Activated effector memory CD4-positive, alpha-beta T cell treated with Interleukin-2 at 50 U/mL for 16 hours (primary cell): ENCODE results near the gene SH3RF2.
"Not testable (repeated sequence)": the region's sequence is repeated elsewhere in the genome, so short reads cannot be mapped to it uniquely, and the experiment has no call there.

ENCODE experiments used
- DNase-seq: peaks from one replicate; pipeline ENCODE4 v3.0.0-alpha.2; 2020

The SH3RF2 gene

DNA sequence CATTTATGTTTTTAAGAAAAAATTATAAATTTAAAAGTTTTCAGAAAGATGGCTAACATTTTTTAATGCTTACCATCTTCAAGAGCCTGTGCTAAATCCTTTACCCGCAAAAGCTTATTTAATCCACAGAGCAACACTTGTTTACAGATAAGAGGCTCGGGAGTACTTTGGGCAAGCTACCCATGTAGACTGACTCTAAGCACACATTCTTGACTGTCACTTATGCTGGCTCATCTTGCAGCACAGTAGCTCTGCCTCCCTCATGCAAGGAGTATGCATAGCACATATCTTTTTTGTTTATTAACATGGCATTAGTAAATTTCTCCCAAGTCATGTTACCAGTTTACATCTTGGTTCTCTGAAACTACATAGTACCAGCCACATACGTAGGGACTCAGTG is 14.7 kb downstream of the SH3RF2 start:
- no peak for DNase-seq

GRCh38 chr5:145953202-145953601 is 16.8 kb downstream of the SH3RF2 start:
- no peak for DNase-seq

DNA sequence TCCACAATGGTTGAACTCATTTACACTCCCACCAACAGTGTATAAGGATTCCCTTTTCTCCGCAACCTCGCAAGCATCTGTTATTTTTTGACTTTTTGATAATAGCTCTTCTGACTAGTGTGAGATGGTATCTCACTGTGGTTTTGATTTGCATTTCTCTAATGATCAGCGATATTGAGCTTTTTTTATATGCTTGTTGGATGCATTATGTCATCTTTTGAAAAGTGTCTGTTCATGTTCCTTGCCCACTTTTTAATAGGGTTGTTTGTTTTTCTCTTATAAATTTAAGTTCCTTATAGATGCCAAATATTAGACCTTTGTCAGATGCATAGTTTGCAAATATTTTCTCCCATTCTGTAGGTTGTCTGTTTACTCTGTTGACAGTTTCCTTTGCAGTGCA is 17.8 kb downstream of the SH3RF2 start:
- not testable (repeated sequence) for DNase-seq

GRCh38 chr5:145957388-145957787 is 21.0 kb downstream of the SH3RF2 start:
- no peak for DNase-seq

GRCh38 chr5:145958436-145958835 is 22.1 kb downstream of the SH3RF2 start:
- DNase-seq, result no peak

- DNase-seq, result no peak
Measured at GRCh38 chr5:145960166-145960565, 23.8 kb downstream of the SH3RF2 start.

GRCh38 chr5:145960848-145961600 is 24.6 kb downstream of the SH3RF2 start:
- DNase-seq, result no peak

DNA sequence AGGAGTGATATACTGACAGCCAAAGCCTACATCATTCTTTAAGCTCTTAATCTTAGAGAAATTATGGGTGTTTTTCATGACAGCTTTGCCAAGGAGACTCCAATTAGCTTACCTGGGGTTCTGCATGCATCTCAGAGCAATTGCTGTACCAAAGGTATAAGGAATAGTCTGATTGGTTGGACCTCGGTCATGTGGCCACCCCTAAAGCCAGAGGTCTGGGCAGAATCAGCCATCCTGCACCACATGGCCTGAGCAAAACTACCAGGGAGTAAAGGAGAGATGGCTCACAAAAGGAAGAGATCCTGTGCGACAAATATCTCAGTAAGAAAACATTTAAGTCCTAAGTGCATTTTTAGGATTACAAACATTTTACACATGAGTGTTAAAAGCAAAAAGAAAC is 25.6 kb downstream of the SH3RF2 start:
- DNase-seq, result no peak

DNA sequence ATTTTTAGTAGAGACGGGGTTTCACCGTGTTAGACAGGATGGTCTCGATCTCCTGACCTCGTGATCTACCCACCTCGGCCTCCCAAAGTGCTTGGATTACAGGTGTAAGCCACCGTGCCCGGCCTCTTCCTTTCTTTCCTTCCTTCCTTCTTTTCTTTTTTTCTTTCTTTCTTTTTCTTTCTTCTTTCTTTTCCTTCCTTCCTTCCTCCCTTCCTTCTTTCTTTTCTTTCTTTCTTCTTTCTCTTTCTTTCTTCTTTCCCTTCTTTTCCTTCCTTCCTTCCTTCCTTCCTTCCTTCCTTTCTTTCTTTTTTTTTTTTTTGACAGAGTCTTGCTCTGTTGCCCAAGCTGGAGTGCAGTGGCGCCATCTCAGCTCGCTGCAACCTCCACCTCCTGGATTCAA is 27.6 kb downstream of the SH3RF2 start:
- not testable (repeated sequence) for DNase-seq

GRCh38 chr5:145965804-145966203 is 29.4 kb downstream of the SH3RF2 start:
- DNase-seq, result no peak

DNA sequence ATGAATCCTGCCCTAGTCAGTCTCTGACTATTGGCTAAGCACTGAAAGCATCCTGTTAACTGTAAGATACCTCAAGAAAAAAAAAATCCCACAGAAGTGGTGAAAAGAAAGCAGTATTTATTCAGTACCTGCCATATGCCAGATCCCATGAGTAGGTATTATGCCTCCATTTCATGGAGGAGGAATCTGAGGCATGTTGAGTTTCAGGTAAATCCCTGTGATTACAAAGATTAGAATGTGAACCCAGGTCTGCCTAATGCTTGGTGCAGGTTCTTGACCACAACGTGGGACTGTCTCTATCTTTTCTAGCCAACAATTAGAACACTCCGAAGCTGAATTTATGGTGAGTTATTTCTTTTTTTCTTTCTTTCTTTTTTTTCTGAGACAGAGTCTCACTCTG is 30.9 kb downstream of the SH3RF2 start:
- DNase-seq, result no peak

GRCh38 chr5:145968970-145969713 is 32.8 kb downstream of the SH3RF2 start:
- DNase-seq, result no peak

- DNase-seq, result no peak
Measured at GRCh38 chr5:145969714-145970092, 33.3 kb downstream of the SH3RF2 start.

GRCh38 chr5:145971108-145971507 is 34.7 kb downstream of the SH3RF2 start:
- no peak for DNase-seq

DNA sequence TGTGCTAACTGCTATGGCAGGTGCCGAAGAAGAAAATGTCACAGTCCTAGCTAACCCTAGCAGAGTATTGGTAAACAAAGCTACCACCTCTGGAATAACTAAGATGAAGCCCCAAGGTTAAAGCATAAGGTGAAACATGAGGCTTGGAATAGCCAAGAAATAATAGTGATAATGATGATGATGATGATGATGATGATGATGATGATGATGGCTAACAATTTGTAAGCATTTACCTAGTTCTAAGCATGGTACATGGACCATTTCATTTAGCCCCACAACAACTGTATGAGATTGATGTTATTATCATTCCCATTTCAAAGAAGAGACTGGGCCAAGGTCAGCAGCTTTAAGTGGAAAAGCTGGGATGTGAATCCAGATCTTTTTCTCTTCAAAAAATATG is 35.3 kb downstream of the SH3RF2 start:
- DNase-seq, result no peak

DNA sequence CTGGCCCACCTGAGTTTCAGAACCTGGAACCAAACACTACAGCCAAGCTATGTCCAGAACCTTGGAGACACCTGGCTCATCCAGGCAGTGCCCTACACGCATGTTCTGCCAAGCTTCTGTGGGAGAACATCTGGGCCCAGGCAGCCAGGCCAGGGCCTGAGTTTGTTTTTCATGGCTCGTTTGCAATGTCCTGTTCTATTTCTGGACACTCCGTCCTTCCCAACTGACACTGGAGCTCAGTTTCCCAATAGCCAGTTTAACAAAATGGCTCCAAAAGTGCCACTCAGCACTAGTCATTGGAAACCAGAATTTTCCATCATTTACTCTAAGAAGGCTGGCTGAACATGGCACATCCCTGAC is 38.6 kb downstream of the SH3RF2 start:
- DNase-seq, result no peak

DNA sequence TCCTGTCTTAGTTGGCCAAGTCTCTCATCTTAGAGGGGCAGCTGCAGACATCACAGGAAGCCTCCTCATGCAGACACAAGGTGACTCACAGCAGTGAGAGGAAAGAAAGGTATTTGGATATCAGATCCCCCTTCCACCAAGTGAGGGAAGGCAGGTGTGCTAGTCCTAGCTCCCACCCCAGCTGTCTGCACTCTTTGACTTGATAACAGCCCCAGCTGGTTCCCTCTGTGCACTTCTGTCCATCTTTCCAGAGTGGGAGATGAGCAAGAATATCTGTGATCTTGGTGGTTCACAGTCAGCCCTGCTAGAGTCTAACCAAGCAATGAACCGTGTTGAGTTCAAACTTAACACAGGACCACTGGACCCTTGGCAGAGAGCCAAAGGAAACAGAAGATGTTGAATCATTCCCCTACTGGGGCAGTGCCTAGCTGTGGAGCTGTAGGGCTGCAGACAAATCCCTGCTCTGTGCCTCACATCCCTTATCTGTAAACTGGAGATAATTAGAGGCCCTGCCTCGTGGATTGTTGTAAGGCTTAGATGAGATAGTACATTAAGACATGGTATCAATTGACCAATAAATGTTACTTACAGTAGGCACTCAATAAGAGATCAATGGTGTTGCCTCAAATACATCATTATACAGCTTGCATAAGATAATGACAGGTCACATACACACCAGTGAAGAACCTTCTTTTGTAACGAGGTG is 39.1 kb downstream of the SH3RF2 start:
- DNase-seq, result no peak

DNA sequence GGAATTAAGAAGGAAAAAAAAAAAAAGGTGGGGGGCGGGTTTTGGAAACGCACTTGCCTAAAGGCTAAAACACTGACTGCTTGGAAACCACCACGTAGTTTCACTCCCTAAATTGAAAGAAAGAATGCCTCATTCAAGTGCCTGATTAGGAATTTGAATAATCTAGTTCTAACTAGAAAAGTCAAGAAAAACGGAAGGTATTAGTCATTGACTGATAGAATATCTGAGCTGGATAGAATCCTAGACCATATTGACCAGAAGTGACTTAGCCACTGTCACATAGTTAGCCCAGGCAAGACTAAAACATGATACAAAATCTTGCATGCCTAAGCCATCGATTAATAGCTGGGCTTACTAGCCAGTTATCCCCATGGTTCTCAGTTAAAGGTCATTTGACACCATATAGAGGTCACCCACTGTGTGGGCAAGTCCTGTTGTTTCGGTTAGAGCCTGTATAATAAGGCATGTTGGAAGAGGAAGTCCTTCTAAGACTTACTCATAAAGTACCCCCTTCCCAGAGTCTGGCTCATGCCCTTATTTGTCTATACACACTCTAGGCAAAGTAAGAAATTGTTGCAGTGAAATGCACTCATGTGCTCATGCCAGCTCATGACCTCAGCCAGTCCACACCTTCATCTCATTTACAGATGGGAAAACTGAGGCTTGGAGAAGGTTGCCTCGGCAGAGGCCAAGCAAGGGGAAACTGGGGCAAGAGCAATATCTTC is 40.2 kb downstream of the SH3RF2 start:
- no peak for DNase-seq

- no peak for DNase-seq
Measured at GRCh38 chr5:145978171-145978570, 41.8 kb downstream of the SH3RF2 start.

DNA sequence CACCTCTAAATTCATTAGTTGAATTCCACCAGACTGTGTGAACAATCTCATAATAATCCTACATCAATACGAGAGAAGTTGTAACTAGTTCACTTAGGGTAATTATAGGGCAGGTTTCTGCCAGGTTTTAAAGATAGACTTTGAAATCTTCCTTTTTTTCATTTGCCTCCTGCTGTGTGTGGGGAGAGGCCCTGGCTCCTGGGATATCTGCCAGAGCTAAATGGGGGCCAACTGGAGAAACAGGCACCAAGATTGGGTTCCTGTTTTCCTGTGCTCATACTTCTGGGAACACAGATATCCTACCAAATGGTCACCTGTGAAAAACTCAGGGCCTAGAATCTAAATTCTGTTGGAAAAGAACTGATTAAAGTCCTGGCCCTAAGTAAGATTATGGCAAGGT is 42.3 kb downstream of the SH3RF2 start:
- DNase-seq, result no peak

- no peak for DNase-seq
Measured at GRCh38 chr5:145979270-145980223, 43.2 kb downstream of the SH3RF2 start.

GRCh38 chr5:145980259-145980658 is 43.9 kb downstream of the SH3RF2 start:
- no peak for DNase-seq
